ENCODE results near the gene C10orf67.

GRCh38 chr10:23325132-23325531, 19.5 kb downstream of the C10orf67 start:
- TF ChIP-seq CTCF (IDR thresholded peaks at IDR 0.05) (no peak), POLR2A (IDR thresholded peaks at IDR 0.05) (no peak)
